Heart left ventricle (tissue), 13 donors: ENCODE results near the gene NRROS.

Source experiments
- CTCF ChIP-seq, 12 donors: fragments of 200-600 bp; sonication (generic) in 4 of 12; IDR thresholded peaks; one replicate each; pipeline versions ENCODE4 v1.5.0 to v1.8.0; 2018 to 2022; ENCODE audit warnings: antibody characterized with exemption in 12 of 12, mild to moderate bottlenecking in 5 of 12
- POLR2A ChIP-seq, 2 donors: fragments of 450-650 bp; IDR thresholded peaks; one replicate each; pipeline ENCODE4 v1.6.1; 2017; ENCODE audit warnings: antibody characterized with exemption in 2 of 2, mild to moderate bottlenecking in 2 of 2, moderate library complexity in 2 of 2
- donor health status: ischemic (EF 13 %, LVEDD 7.1; RV severe dilation, severe dysfunction).
- donor health status: DM: no; HTN: yes; CAD: no.
- donor health status: DM: no; HTN: no; CAD: no.
- donor health status: ischemic (EF 25% LVEDD 6.9; RV normal size, moderate dysfunction).
- donor health status: ischemic (EF 25% LVEDD 5.7; RV mildly dilated, moderate dysfunction).
- donor health status: ischemic (EF 35%, LVEDD 5.7; RV mildly dilated, moderate dysfunction).
- donor health status: nonischemic (EF 11% LVEDD 7.7; RV severe dilation, severe dysfunction).
- donor health status: DM: yes; HTN: yes; CAD: no.
- donor health status: PGD.
- donor health status: ischemic (EF 29% LVEDD 5.4; RV normal size, mild dysfunction).
- donor health status: nonischemic (EF 23%, LVEDD 6.1; RV moderate dilation, normal function).

- TF ChIP-seq CTCF (IDR thresholded peaks at IDR 0.05): no peak
- no peak for TF ChIP-seq POLR2A (IDR thresholded peaks at IDR 0.05)
Observed at GRCh38 chr3:196694941-196695848, 55.7 kb downstream of the NRROS start.
